Esophagus squamous epithelium (tissue), 5 donors: ENCODE data around the gene TM9SF1. TPM values are rescaled to one million over a fixed set of nuclear protein-coding genes. Genes with fewer than 3 reads are reported as not detected.

Experiments used
- DNase-seq: peaks from one replicate; lab custom pipeline; 2025; lab: John Stamatoyannopoulos, UW
- H3K27ac ChIP-seq, 4 donors: fragments of 200-600 bp; sonication (generic); one replicate each; pipeline ENCODE4 v1.5.1; 2016 to 2019; ENCODE audit warnings: mild to moderate bottlenecking in 1 of 4
- H3K27me3 ChIP-seq, 4 donors: fragments of 200-600 bp; sonication (generic); 1 replicate in 3 of 4; 2 replicates in 1 of 4; pipeline versions ENCODE4 v1.5.1 to v1.6.0; 2017 to 2021; ENCODE audit warnings: antibody characterized with exemption in 1 of 4
- H3K36me3 ChIP-seq, 3 donors: fragments of 200-600 bp; sonication (generic); one replicate each; pipeline ENCODE4 v1.5.1; 2016 to 2019
- H3K4me1 ChIP-seq, 3 donors: fragments of 200-600 bp; sonication (generic); one replicate each; pipeline ENCODE4 v1.5.1; 2017 to 2019
- H3K4me3 ChIP-seq, 4 donors: fragments of 200-600 bp; sonication (generic); 1 replicate in 3 of 4; 2 replicates in 1 of 4; pipeline ENCODE4 v1.5.1; 2016 to 2019; ENCODE audit warnings: mild to moderate bottlenecking in 2 of 4, moderate library complexity in 1 of 4
- H3K9me3 ChIP-seq, 3 donors: fragments of 200-600 bp; sonication (generic); one replicate each; pipeline ENCODE4 v1.5.1; 2016 to 2019
- POLR2A ChIP-seq, 4 donors: fragments of 450-650 bp; IDR thresholded peaks; one replicate each; pipeline ENCODE4 v1.6.1; 2017; ENCODE audit warnings: antibody characterized with exemption in 4 of 4, mild to moderate bottlenecking in 4 of 4, moderate library complexity in 3 of 4
- WGBS, 2 donors: methylation state at CpG; one replicate each; pipeline ENCODE4 v1.1.5; 2018; 5-methylcytosine and 5-hydroxymethylcytosine counted together
- intact Hi-C: fragments of 100-400 bp; cut with DNase I; formaldehyde crosslinking; loops from one replicate; pipeline ENCODE4 v1.15.0; 2022
- small RNA-seq, 4 donors: library from RNA; depleted of rRNA; stranded (forward); fragments of <200 nt; gene quantifications; one replicate each; pipeline ENCODE3, GENCODE V24; 2016
- total RNA-seq, 4 donors: library from RNA; depleted of rRNA; stranded (reverse); fragments of >200 nt; gene quantifications; one replicate each; pipeline ENCODE4 v1.1.0, GENCODE V29; 2016
- TF ChIP-seq, protein P1 (sequence below), 6 experiments: fragments of 450-650 bp in 4 of 6; fragments of 200-600 bp in 2 of 6; sonication (generic) in 2 of 6; IDR thresholded peaks; one replicate each; pipeline ENCODE4 v1.5.1; 2016 to 2019; ENCODE audit warnings: antibody characterized with exemption in 6 of 6, mild to moderate bottlenecking in 4 of 6, moderate library complexity in 4 of 6
- donor health status: DM: yes; HTN: yes; CAD: no.

TM9SF1 gene
- total RNA-seq, 4 donors from 2014 or later = 36.4 to 51.3 (median 44.6) TPM

DNA sequence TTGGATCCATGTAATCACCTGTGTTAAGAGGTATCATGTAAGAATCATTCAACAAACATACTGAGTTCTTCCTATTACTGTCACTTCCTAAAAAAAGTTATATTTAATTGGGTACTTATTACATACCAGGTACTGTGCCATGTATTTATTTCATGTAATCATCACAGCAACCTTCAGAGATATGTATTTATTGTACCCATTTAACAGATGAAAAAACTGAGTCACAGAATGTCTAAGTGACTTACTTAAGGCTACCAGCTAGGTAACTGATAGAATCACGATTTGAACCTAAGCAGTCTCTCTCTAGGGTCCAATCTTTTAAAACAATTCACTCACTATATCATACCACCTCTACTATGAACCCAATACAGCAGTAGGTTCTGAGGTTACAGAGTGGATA lies 50.8 kb downstream of the TM9SF1 start:
- intact Hi-C loops = no loop called here

DNA sequence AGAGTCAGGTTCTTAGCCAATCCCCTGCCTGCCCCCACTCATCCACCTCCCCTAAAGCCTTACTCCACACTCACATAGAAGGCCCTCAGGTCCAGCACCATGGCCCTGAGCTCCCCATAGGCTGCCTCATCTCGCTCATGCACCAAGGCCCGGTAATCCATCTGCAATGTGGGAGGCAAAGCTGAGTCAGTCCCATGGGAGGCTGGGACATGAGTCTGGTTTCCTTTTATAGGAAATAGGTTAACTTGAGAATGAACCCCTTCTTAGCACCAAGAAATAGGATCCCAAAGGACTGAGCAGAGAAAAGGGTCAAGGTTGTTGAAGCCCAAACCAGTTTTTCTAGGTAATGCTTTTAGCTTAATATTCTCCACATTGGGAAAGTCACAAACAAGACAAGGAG lies 51.7 kb downstream of the TM9SF1 start:
- WGBS, 2 donors = 80% methylated on average over 1 to 2 of the region's 2 CpGs
- peaks cover 7 to 28% (median 8%) of the 10 kb centered on the region in 3 donors for H3K36me3 ChIP-seq
- peak overlapping the region in 1 of 4 donors; percentile 16 for H3K27ac ChIP-seq
- H3K9me3 ChIP-seq = no peaks in the 10 kb centered on the region
- TF ChIP-seq, protein P1, sequence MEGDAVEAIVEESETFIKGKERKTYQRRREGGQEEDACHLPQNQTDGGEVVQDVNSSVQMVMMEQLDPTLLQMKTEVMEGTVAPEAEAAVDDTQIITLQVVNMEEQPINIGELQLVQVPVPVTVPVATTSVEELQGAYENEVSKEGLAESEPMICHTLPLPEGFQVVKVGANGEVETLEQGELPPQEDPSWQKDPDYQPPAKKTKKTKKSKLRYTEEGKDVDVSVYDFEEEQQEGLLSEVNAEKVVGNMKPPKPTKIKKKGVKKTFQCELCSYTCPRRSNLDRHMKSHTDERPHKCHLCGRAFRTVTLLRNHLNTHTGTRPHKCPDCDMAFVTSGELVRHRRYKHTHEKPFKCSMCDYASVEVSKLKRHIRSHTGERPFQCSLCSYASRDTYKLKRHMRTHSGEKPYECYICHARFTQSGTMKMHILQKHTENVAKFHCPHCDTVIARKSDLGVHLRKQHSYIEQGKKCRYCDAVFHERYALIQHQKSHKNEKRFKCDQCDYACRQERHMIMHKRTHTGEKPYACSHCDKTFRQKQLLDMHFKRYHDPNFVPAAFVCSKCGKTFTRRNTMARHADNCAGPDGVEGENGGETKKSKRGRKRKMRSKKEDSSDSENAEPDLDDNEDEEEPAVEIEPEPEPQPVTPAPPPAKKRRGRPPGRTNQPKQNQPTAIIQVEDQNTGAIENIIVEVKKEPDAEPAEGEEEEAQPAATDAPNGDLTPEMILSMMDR (IDR thresholded peaks at IDR 0.05) = no peak
- no peak for TF ChIP-seq POLR2A (IDR thresholded peaks at IDR 0.05)
- no peaks in the 10 kb centered on the region for H3K27me3 ChIP-seq
- no peak for DNase-seq
- no peak overlapping the region for H3K4me3 ChIP-seq
- peaks cover 41 to 73% (median 44%) of the 10 kb centered on the region in 3 donors for H3K4me1 ChIP-seq
- intact Hi-C loops = no loop called here

More for the DNA sequence above, 50.8 kb downstream of the TM9SF1 start:
- H3K27me3 ChIP-seq = no peaks in the 10 kb centered on the region
- no peak overlapping the region for H3K27ac ChIP-seq
- H3K36me3 ChIP-seq = peaks cover 0 to 28% (median 1%) of the 10 kb centered on the region in 3 donors
- no peak for TF ChIP-seq POLR2A (IDR thresholded peaks at IDR 0.05)
- H3K9me3 ChIP-seq = no peaks in the 10 kb centered on the region
- DNase-seq = no peak
- peaks cover 37 to 73% (median 41%) of the 10 kb centered on the region in 3 donors for H3K4me1 ChIP-seq
- no peak overlapping the region for H3K4me3 ChIP-seq
- 87 to 92% methylated on average over 1 of the region's 1 CpG for WGBS, 2 donors

DNA sequence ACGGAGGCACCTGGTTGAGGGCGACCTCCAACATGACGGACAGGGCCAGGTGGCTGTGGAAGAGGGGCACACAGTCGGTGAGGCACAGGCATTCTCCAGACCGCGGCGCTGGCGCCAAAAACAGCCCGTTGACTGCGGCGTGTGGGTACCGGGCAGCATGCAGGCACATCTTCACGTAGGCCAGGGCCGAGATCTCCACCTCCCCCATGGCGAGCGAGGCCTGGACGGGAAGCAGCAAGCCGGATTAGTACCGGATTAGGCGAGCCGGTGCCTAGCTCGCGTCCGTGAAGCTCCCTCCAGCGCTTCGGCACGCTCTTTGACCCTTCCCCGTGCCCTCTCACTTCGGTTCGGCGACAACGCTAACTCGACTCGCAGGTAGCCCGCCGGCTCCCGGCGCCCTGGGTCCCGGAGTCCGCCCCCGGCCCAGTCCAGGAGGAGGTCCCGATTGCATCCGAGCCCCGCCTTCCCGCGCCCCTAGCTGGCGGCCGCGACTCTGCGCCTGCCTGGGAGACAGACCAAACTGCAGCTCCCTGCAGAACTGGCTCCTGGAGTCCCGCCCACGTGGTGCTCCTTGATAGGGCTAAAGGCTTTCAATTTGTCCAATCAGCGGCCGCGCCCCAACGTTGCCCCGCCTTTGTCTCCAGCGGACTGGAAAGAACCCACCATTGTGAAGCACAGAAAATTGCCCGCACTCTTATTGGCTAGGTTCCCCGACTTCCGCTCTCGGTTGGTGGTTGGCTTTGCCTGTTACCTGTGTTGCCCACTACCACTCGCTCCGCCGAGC lies 54.0 kb downstream of the TM9SF1 start, which contains the start of gene EMC9:
Gene EMC9 (minus strand): TSS at position 495 of the 784 bp plus-strand sequence. CDS start 287 bp downstream, at position 208.
- Histone ChIP-seq H3K4me1 (peaks cover 48 to 86% (median 56%) of the 10 kb centered on the region in 3 donors), H3K27ac (peak within 1 kb of the TSS; percentile 89 to 96 (median 96)), H3K27me3 (no peaks in the 10 kb centered on the region), H3K36me3 (peaks cover 17 to 40% (median 17%) of the 10 kb centered on the region in 3 donors), H3K4me3 (peak within 1 kb of the TSS; percentile 55 to 84 (median 80)), H3K9me3 (no peaks in the 10 kb centered on the region)
- intact Hi-C loops = no loop called here
- WGBS, 2 donors = 1% methylated on average over 13 to 19 of the region's 65 CpGs
- DNase-seq = peak; percentile 98
- TF ChIP-seq, protein P1 (IDR thresholded peaks at IDR 0.05) = peak; percentile 27 to 90 (median 80)
- peak in 3 of 4 donors; percentile 27 to 91 (median 67) for TF ChIP-seq POLR2A (IDR thresholded peaks at IDR 0.05)

DNA sequence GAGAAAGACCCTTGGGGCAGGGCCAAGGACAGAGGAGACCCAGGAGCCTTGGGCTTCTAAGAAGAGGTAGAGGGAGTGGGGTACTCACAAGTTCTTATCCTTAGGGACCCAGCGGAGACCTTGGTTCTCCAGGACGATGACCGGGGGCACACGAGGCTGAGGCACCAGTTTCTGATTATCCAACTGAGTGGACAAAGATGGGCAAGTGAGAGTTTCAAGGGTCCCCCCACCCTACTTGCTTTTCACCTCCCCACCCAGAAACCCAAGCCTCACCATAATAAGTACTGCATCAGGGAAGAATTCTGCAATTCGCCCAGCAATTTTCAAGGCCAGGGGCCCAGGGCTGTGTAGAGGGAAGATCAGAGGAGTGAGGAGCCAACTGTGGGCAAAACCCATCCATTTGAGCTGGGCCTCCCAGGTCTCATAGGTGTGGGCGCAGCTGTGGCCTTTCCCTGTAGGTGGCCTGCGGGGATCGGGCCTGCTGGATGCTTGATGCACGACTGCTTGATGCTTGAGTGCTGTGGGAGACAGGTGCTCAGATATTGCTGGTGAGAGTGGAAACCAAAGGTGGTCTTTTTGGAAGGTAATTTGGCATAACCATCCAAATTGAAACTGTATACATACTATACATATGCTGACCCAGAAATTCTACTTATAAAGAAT lies 55.8 kb downstream of the TM9SF1 start:
- peak overlapping the region in 3 of 4 donors; percentile 37 to 96 (median 95) for H3K27ac ChIP-seq
- DNase-seq = no peak
- H3K27me3 ChIP-seq = no peaks in the 10 kb centered on the region
- no peaks in the 10 kb centered on the region for H3K9me3 ChIP-seq
- WGBS, 2 donors = 82 to 89% methylated on average over 7 to 9 of the region's 9 CpGs
- H3K4me1 ChIP-seq = peaks cover 38 to 76% (median 46%) of the 10 kb centered on the region in 3 donors
- peaks cover 17 to 40% (median 17%) of the 10 kb centered on the region in 3 donors for H3K36me3 ChIP-seq
- TF ChIP-seq, protein P1 (IDR thresholded peaks at IDR 0.05) = no peak
- TF ChIP-seq POLR2A (IDR thresholded peaks at IDR 0.05) = no peak
- H3K4me3 ChIP-seq = peak overlapping the region in 1 of 4 donors; percentile 84
- intact Hi-C loops = no loop called here

Small RNA genes lying within 50 kb of the gene (small RNA-seq; reads per million reads assigned to genes)
- 0 reads per million in 4 donors for gene AL136295.4
- gene CHMP4A = 0 to 0.60 (median 0) reads per million in 4 donors
- 0 to 0.15 (median 0.04) reads per million in 4 donors for gene IPO4
- gene IRF9 = 0 reads per million in 4 donors
- 0 to 0.21 (median 0) reads per million in 4 donors for gene MDP1
- gene RNA5SP383 = 0.21 to 1.5 (median 1.1) reads per million in 4 donors

Other genes starting within 250 kb of the TM9SF1 start
- 10 to 100 TPM; 27.5 to 46.0 (median 38.0) TPM for gene DHRS4, start 241.7 kb downstream of the TM9SF1 start, total RNA-seq
- 10 to 100 TPM in 3 of 4 donors, 1 to 10 TPM in 1; 9.4 to 35.6 (median 27.2) TPM for gene DHRS4L2, start 206.5 kb downstream of the TM9SF1 start, total RNA-seq
- gene CARMIL3, start 143.4 kb downstream of the TM9SF1 start, total RNA-seq = 1 to 10 TPM in 2 of 4 donors, under 1 TPM in 2; 0.38 to 1.2 (median 0.86) TPM
- not detected for gene CPNE6, start 123.9 kb downstream of the TM9SF1 start, total RNA-seq
- gene PCK2, start 101.1 kb downstream of the TM9SF1 start, total RNA-seq = 10 to 100 TPM; 10.5 to 13.5 (median 12.8) TPM
- gene DCAF11, start 80.7 kb downstream of the TM9SF1 start, total RNA-seq = 100 to 1,000 TPM in 1 of 4 donors, 10 to 100 TPM in 3; 55.4 to 114 (median 79.3) TPM
- 1 to 10 TPM in 3 of 4 donors, under 1 TPM in 1; 0.79 to 4.5 (median 3.3) TPM for gene NRL, start 80.5 kb downstream of the TM9SF1 start, total RNA-seq
- 1 to 10 TPM in 1 of 4 donors, under 1 TPM in 2, not detected in 1; 0.42 to 3.7 (median 0.95) TPM for gene FITM1, start 64.8 kb downstream of the TM9SF1 start, total RNA-seq
- gene PSME1, start 59.2 kb downstream of the TM9SF1 start, total RNA-seq = 100 to 1,000 TPM; 100 to 256 (median 116) TPM
- gene EMC9, start 53.9 kb downstream of the TM9SF1 start, total RNA-seq = 10 to 100 TPM in 3 of 4 donors, 1 to 10 TPM in 1; 6.0 to 12.1 (median 10.9) TPM
- 100 to 1,000 TPM in 1 of 4 donors, 10 to 100 TPM in 3; 44.4 to 110 (median 77.2) TPM for gene PSME2, start 48.8 kb downstream of the TM9SF1 start, total RNA-seq
- 10 to 100 TPM; 26.8 to 35.6 (median 32.4) TPM for gene RNF31, start 47.9 kb downstream of the TM9SF1 start, total RNA-seq
- 10 to 100 TPM; 21.9 to 52.2 (median 45.9) TPM for gene IRF9, start 34.2 kb downstream of the TM9SF1 start, total RNA-seq
- gene REC8, start 23.4 kb downstream of the TM9SF1 start, total RNA-seq = 1 to 10 TPM in 3 of 4 donors, under 1 TPM in 1; 0.47 to 7.4 (median 3.0) TPM
- gene IPO4, start 6.6 kb downstream of the TM9SF1 start, total RNA-seq = 10 to 100 TPM; 32.9 to 55.1 (median 40.4) TPM
- gene TSSK4, start 10.3 kb upstream of the TM9SF1 start, total RNA-seq = not detected
- 10 to 100 TPM; 23.6 to 80.7 (median 62.8) TPM for gene CHMP4A, start 18.0 kb upstream of the TM9SF1 start, total RNA-seq
- gene MDP1, start 20.6 kb upstream of the TM9SF1 start, total RNA-seq = 10 to 100 TPM in 2 of 4 donors, 1 to 10 TPM in 2; 1.4 to 12.4 (median 8.6) TPM
- 100 to 1,000 TPM in 3 of 4 donors, 10 to 100 TPM in 1; 93.1 to 182 (median 121) TPM for gene NEDD8, start 36.9 kb upstream of the TM9SF1 start, total RNA-seq
- 10 to 100 TPM; 18.5 to 47.7 (median 33.1) TPM for gene GMPR2, start 37.5 kb upstream of the TM9SF1 start, total RNA-seq
- 10 to 100 TPM; 46.3 to 94.3 (median 56.1) TPM for gene TINF2, start 47.2 kb upstream of the TM9SF1 start, total RNA-seq
- gene TGM1, start 67.7 kb upstream of the TM9SF1 start, total RNA-seq = 1,000 to 10,000 TPM in 2 of 4 donors, 100 to 1,000 TPM in 2; 566 to 1,879 (median 1,037) TPM
- gene RABGGTA, start 76.2 kb upstream of the TM9SF1 start, total RNA-seq = 100 to 1,000 TPM in 2 of 4 donors, 10 to 100 TPM in 2; 68.9 to 171 (median 108) TPM
- gene DHRS1, start 104.3 kb upstream of the TM9SF1 start, total RNA-seq = 100 to 1,000 TPM in 2 of 4 donors, 10 to 100 TPM in 2; 81.6 to 164 (median 101) TPM
- gene NOP9, start 104.4 kb upstream of the TM9SF1 start, total RNA-seq = 10 to 100 TPM; 18.0 to 29.8 (median 25.0) TPM
- 10 to 100 TPM; 18.3 to 41.4 (median 30.4) TPM for gene CIDEB, start 112.5 kb upstream of the TM9SF1 start, total RNA-seq
- 100 to 1,000 TPM in 3 of 4 donors, 10 to 100 TPM in 1; 66.0 to 169 (median 123) TPM for gene LTB4R2, start 114.7 kb upstream of the TM9SF1 start, total RNA-seq
- 10 to 100 TPM; 47.9 to 99.9 (median 85.4) TPM for gene LTB4R, start 116.1 kb upstream of the TM9SF1 start, total RNA-seq
- 10 to 100 TPM in 2 of 4 donors, 1 to 10 TPM in 2; 3.1 to 23.1 (median 11.7) TPM for gene ADCY4, start 139.6 kb upstream of the TM9SF1 start, total RNA-seq
- 10 to 100 TPM; 10.3 to 21.4 (median 12.7) TPM for gene RIPK3, start 144.6 kb upstream of the TM9SF1 start, total RNA-seq
- gene NFATC4, start 172.7 kb upstream of the TM9SF1 start, total RNA-seq = 10 to 100 TPM in 2 of 4 donors, 1 to 10 TPM in 2; 2.7 to 22.5 (median 9.2) TPM
- gene NYNRIN, start 203.6 kb upstream of the TM9SF1 start, total RNA-seq = 10 to 100 TPM in 3 of 4 donors, 1 to 10 TPM in 1; 4.7 to 14.7 (median 11.8) TPM
- under 1 TPM in 3 of 4 donors, not detected in 1; 0.13 to 0.95 (median 0.85) TPM for gene CBLN3, start 234.2 kb upstream of the TM9SF1 start, total RNA-seq
- 10 to 100 TPM; 35.6 to 68.9 (median 42.9) TPM for gene KHNYN, start 234.5 kb upstream of the TM9SF1 start, total RNA-seq
- 10 to 100 TPM; 16.1 to 36.0 (median 20.4) TPM for gene SDR39U1, start 247.3 kb upstream of the TM9SF1 start, total RNA-seq